A549 (cell line): ENCODE data around the gene RACGAP1. TPM values are rescaled to one million over a fixed set of nuclear protein-coding genes. Genes with fewer than 3 reads are reported as not detected.

Experiments
- ATAC-seq, 2 experiments: fragments of 200-7000 bp in 1 of 2; fragments of >200 bp in 1 of 2; cut with Nextera tagmentation in 1 of 2; cut with Tn5 transposase in 1 of 2; 3 replicates each; pipeline versions ENCODE4 v1.8.0 to v1.9.1; 2018 to 2020; ENCODE audit warnings: mild to moderate bottlenecking in 1 of 2, moderate library complexity in 1 of 2
- CTCF ChIA-PET: fragments of 300-600 bp; sonication (Branson Sonifier 250); formaldehyde crosslinking; extraction: SDS; loops from one replicate; lab custom pipeline; 2021; ENCODE audit warnings: antibody characterized with exemption, inconsistent platforms; lab: Yijun Ruan, JAX
- POLR2A ChIA-PET: fragments of 350-600 bp; formaldehyde crosslinking; extraction: SDS; loops from one replicate; lab custom pipeline; 2021; ENCODE audit warnings: antibody characterized with exemption, inconsistent platforms; lab: Yijun Ruan, JAX
- DNase-seq, 2 experiments: peaks; one replicate each; pipeline versions ENCODE4 v3.0.0 to v3.0.0-alpha.2; 2011 to 2016; ENCODE audit warnings: low read depth in 1 of 2, low spot score in 1 of 2
- FAIRE-seq: peaks from 2 replicates; lab custom pipeline; 2011; peaks lifted over from hg19 to GRCh38; lab: Jason Lieb, UNC
- H3K27ac ChIP-seq, 2 experiments: fragments of >200 bp; sonication (Bioruptor Twin); formaldehyde crosslinking; 3 replicates each; pipeline ENCODE4 v1.5.1; 2016 to 2017
- H3K4me1 ChIP-seq: fragments of >200 bp; sonication (Bioruptor Twin); formaldehyde crosslinking; 3 replicates; pipeline ENCODE4 v1.6.1; 2016
- H3K4me2 ChIP-seq: fragments of >200 bp; sonication (Bioruptor Twin); formaldehyde crosslinking; 3 replicates; pipeline ENCODE4 v1.6.1; 2016
- H3K4me3 ChIP-seq: fragments of >200 bp; sonication (Bioruptor Twin); formaldehyde crosslinking; 3 replicates; pipeline ENCODE4 v1.5.1; 2016
- H3K9me3 ChIP-seq: fragments of >200 bp; sonication (Bioruptor Twin); formaldehyde crosslinking; 3 replicates; pipeline ENCODE4 v1.6.1; 2016
- BHLHE40 ChIP-seq: IDR thresholded peaks from 2 replicates; pipeline ENCODE4 v1.6.1; 2012; ENCODE audit warnings: low read depth, low read length, inconsistent platforms
- CBX8 ChIP-seq: fragments of 200-600 bp; sonication (generic); IDR thresholded peaks from 2 replicates; pipeline ENCODE4 v1.6.1; 2016
- CHD2 ChIP-seq: fragments of 150-350 bp; IDR thresholded peaks from 2 replicates; pipeline ENCODE4 v1.6.1; 2014; ENCODE audit warnings: low read length; ENCODE audit not compliant: partially characterized antibody
- CTCF ChIP-seq: fragments of >200 bp; sonication (Bioruptor Twin); formaldehyde crosslinking; IDR thresholded peaks from 3 replicates; pipeline ENCODE4 v1.5.1; 2016
- E2F6 ChIP-seq: IDR thresholded peaks from 2 replicates; pipeline ENCODE4 v1.6.1; 2012; ENCODE audit warnings: low read depth, borderline replicate concordance
- EHF ChIP-seq: fragments of 250-450 bp; sonication (Bioruptor Pico); IDR thresholded peaks from 2 replicates; pipeline ENCODE4 v1.5.0; 2020; ENCODE audit warnings: mild to moderate bottlenecking
- EHMT2 ChIP-seq: fragments of 200-600 bp; sonication (generic); IDR thresholded peaks from 2 replicates; pipeline ENCODE4 v1.6.1; 2016; ENCODE audit warnings: antibody characterized with exemption, low read depth, mild to moderate bottlenecking, moderate library complexity
- EP300 ChIP-seq, 2 experiments: fragments of >200 bp; sonication (Bioruptor Twin); formaldehyde crosslinking; IDR thresholded peaks; 2 replicates in 1 of 2; 3 replicates in 1 of 2; pipeline ENCODE4 v1.6.1; 2016 to 2017
- FOXS1 ChIP-seq: fragments of 250-450 bp; sonication (Bioruptor Pico); IDR thresholded peaks from 2 replicates; pipeline ENCODE4 v1.5.0; 2020; ENCODE audit warnings: mild to moderate bottlenecking, moderate library complexity
- HES2 ChIP-seq: fragments of >200 bp; sonication (Bioruptor Twin); formaldehyde crosslinking; IDR thresholded peaks from 2 replicates; pipeline ENCODE4 v1.6.1; 2016
- HOXA7 ChIP-seq: fragments of 250-450 bp; sonication (Bioruptor Pico); IDR thresholded peaks from 2 replicates; pipeline ENCODE4 v1.5.0; 2020; ENCODE audit warnings: mild to moderate bottlenecking, moderate library complexity
- HOXB5 ChIP-seq: fragments of 250-450 bp; sonication (Bioruptor Pico); IDR thresholded peaks from 2 replicates; pipeline ENCODE4 v1.5.0; 2020; ENCODE audit warnings: mild to moderate bottlenecking, moderate library complexity
- KDM5A ChIP-seq: fragments of 200-600 bp; sonication (generic); IDR thresholded peaks from 2 replicates; pipeline ENCODE4 v1.6.1; 2016; ENCODE audit warnings: antibody characterized with exemption, mild to moderate bottlenecking
- MAX ChIP-seq: IDR thresholded peaks from 2 replicates; pipeline ENCODE4 v1.6.1; 2012
- MYC ChIP-seq: IDR thresholded peaks from 2 replicates; pipeline ENCODE4 v1.6.1; 2012; ENCODE audit warnings: mild to moderate bottlenecking, inconsistent platforms, low read length, improper control_type of control experiment, borderline replicate concordance
- NPAS2 ChIP-seq: fragments of 250-450 bp; sonication (Bioruptor Pico); IDR thresholded peaks from 2 replicates; pipeline ENCODE4 v1.8.0; 2022; ENCODE audit warnings: mild to moderate bottlenecking, moderate library complexity, borderline replicate concordance
- NR3C1 ChIP-seq: fragments of >200 bp; sonication (Bioruptor Twin); formaldehyde crosslinking; IDR thresholded peaks from 3 replicates; pipeline ENCODE4 v1.6.1; 2017
- PBX3 ChIP-seq: IDR thresholded peaks from 2 replicates; pipeline ENCODE4 v1.6.1; 2012
- PHF8 ChIP-seq: fragments of 200-600 bp; sonication (generic); IDR thresholded peaks from 2 replicates; pipeline ENCODE4 v1.6.1; 2016; ENCODE audit warnings: low read depth, mild to moderate bottlenecking, antibody characterized with exemption, moderate library complexity, borderline replicate concordance
- POLR2A ChIP-seq: IDR thresholded peaks from 2 replicates; pipeline ENCODE4 v1.6.1; 2012; ENCODE audit warnings: mild to moderate bottlenecking, low read length
- TP53 ChIP-seq: fragments of 250-450 bp; sonication (Bioruptor Pico); IDR thresholded peaks from 2 replicates; pipeline ENCODE4 v1.5.0; 2021; ENCODE audit warnings: mild to moderate bottlenecking, moderate library complexity
- USF2 ChIP-seq: fragments of 450-650 bp; IDR thresholded peaks from 2 replicates; pipeline ENCODE4 v1.6.1; 2014; ENCODE audit warnings: antibody characterized with exemption
- ZNF302 ChIP-seq: fragments of 250-450 bp; sonication (Bioruptor Pico); IDR thresholded peaks from 2 replicates; pipeline ENCODE4 v1.9.0; 2021; ENCODE audit warnings: inconsistent platforms, mild to moderate bottlenecking, moderate library complexity
- WGBS: methylation state at CpG from one replicate; pipeline ENCODE4 v1.1.6; 2017; ENCODE audit errors: missing lambda C conversion rate; 5-methylcytosine and 5-hydroxymethylcytosine counted together
- polyA plus RNA-seq, 4 experiments: library from polyadenylated mRNA; depleted of rRNA in 3 of 4; stranded (reverse); fragments of >200 nt; fragmentation: RNase III in 1 of 4; extraction: RNeasy Plus Mini Kit Qiagen cat#74134 plus additional on column Dnase treatment in 1 of 4; gene quantifications; 2 replicates in 3 of 4; 3 replicates in 1 of 4; pipeline ENCODE4 v1.2.3, GENCODE V29; 2011 to 2017

The RACGAP1 gene
- polyA plus RNA-seq, 2 of the 4 experiments (the other 2 are of a cell fraction), result 103 to 107 TPM

- peaks cover 7% of the 10 kb centered on the region; the same call in 2 of the 3 replicates for H3K4me1 ChIP-seq
- ChIA-PET POLR2A (no interaction called here), CTCF (interaction anchor here (0.7 to 1.9 kb wide), 8 partner anchors 15 to 168 kb away, joined by 3 to 10 read pairs (median 4); no protein-coding TSS in a partner anchor)
- no peaks in the 10 kb centered on the region for H3K9me3 ChIP-seq
- no peak for TF ChIP-seq NPAS2
- TF ChIP-seq USF2, result no peak
- TF ChIP-seq HES2, result no peak
- TF ChIP-seq EP300 (IDR thresholded peaks at IDR 0.05), result no peak
- ATAC-seq (no peak), DNase-seq (no peak), FAIRE-seq (no peak)
- H3K4me2 ChIP-seq, result no peak overlapping the region
- no peak overlapping the region for H3K4me3 ChIP-seq
- no peak overlapping the region for H3K27ac ChIP-seq
- 91% methylated on average over 3 of the region's 3 CpGs for WGBS
These were observed 11.0 kb downstream of the RACGAP1 start for GRCh38 chr12:50014342-50014741.

- WGBS, result 90% methylated on average over 2 of the region's 2 CpGs
- ChIA-PET CTCF (interaction anchor here (0.7 to 1.9 kb wide), 8 partner anchors 19 to 169 kb away, joined by 3 to 10 read pairs (median 4); no protein-coding TSS in a partner anchor), POLR2A (no interaction called here)
- TF ChIP-seq CTCF (no peak), FOXS1 (no peak), E2F6 (no peak), EHMT2 (no peak), HOXB5 (CRISPR knock-in tag) (no peak), MAX (no peak), PHF8 (no peak), BHLHE40 (no peak), CBX8 (no peak), HOXA7 (CRISPR knock-in tag) (no peak), TP53 (CRISPR knock-in tag) (no peak)
- no peak for DNase-seq
- FAIRE-seq, result no peak
- H3K9me3 ChIP-seq, result no peaks in the 10 kb centered on the region
- H3K27ac ChIP-seq, result no peak overlapping the region
- H3K4me2 ChIP-seq, result no peak overlapping the region
- H3K4me3 ChIP-seq, result no peak overlapping the region
- H3K4me1 ChIP-seq, result peaks cover 3% of the 10 kb centered on the region; the same call in 2 of the 3 replicates
- ATAC-seq, result no peak
These were observed 11.7 kb downstream of the RACGAP1 start for GRCh38 chr12:50013361-50014147.

GRCh38 chr12:50006754-50007442, 18.4 kb downstream of the RACGAP1 start:
- H3K4me3 ChIP-seq, result no peak overlapping the region
- no peak for DNase-seq
- ChIA-PET POLR2A (no interaction called here), CTCF (interaction anchor here (0.6 to 7.3 kb wide), 8 partner anchors 23 to 1423 kb away, joined by 3 to 63 read pairs (median 5); no protein-coding TSS in a partner anchor)
- no peaks in the 10 kb centered on the region for H3K9me3 ChIP-seq
- no peak for FAIRE-seq
- H3K4me1 ChIP-seq, result no peaks in the 10 kb centered on the region
- no peak overlapping the region for H3K4me2 ChIP-seq
- WGBS, result 89% methylated on average over 1 of the region's 1 CpG
- no peak for ATAC-seq
- TF ChIP-seq CHD2 (no peak), USF2 (no peak), ZNF302 (CRISPR knock-in tag) (no peak), EHF (no peak), NR3C1 (no peak), KDM5A (no peak), MAX (no peak), HOXA7 (CRISPR knock-in tag) (no peak), PBX3 (no peak), POLR2A (no peak), CTCF (no peak), MYC (no peak), FOXS1 (no peak)
- TF ChIP-seq, all 56 proteins: peak for 0
- H3K27ac ChIP-seq, result no peak overlapping the region
